HG03521 (cell line): ENCODE results near the gene BBS5.
A peak's percentile ranks its signal among the peaks of the same experiment; 100 is the strongest.
"Not testable (repeated sequence)": the region's sequence is repeated elsewhere in the genome, so short reads cannot be mapped to it uniquely, and the experiment has no call there.

Experiments used
- ATAC-seq: cut with Tn5 transposase; IDR thresholded peaks from one replicate; pipeline ENCODE4 v1.9.1; 2021; ENCODE audit warnings: mild to moderate bottlenecking, moderate library complexity; ENCODE audit not compliant: unreplicated experiment

Gene BBS5

GRCh38 chr2:169479257-169480078 lies at the start of gene BBS5:
Gene BBS5, plus strand, starts transcription at chr2:169479494. Its CDS starts 60 bp downstream, at chr2:169479554.
- peak; percentile 95 for ATAC-seq

- ATAC-seq: not testable (repeated sequence)
Measured at GRCh38 chr2:169431772-169432171, 47.5 kb upstream of the BBS5 start.

- ATAC-seq: not testable (repeated sequence)
Measured at GRCh38 chr2:169434236-169434635, 45.1 kb upstream of the BBS5 start.

- ATAC-seq: no peak
Measured at GRCh38 chr2:169438466-169439072, 40.7 kb upstream of the BBS5 start.

GRCh38 chr2:169439900-169440299 lies 39.4 kb upstream of the BBS5 start:
- no peak for ATAC-seq

- ATAC-seq: no peak
Measured at GRCh38 chr2:169446452-169446851, 32.8 kb upstream of the BBS5 start.

GRCh38 chr2:169448316-169448715 lies 31.0 kb upstream of the BBS5 start:
- no peak for ATAC-seq

GRCh38 chr2:169448865-169449264 lies 30.4 kb upstream of the BBS5 start:
- no peak for ATAC-seq

GRCh38 chr2:169452080-169452479 lies 27.2 kb upstream of the BBS5 start:
- no peak for ATAC-seq

- not testable (repeated sequence) for ATAC-seq
Measured at GRCh38 chr2:169453044-169453443, 26.2 kb upstream of the BBS5 start.

- no peak for ATAC-seq
Measured at GRCh38 chr2:169461143-169461542, 18.2 kb upstream of the BBS5 start.

- no peak for ATAC-seq
Measured at GRCh38 chr2:169462896-169463695, 16.2 kb upstream of the BBS5 start.

- ATAC-seq: no peak
Measured at GRCh38 chr2:169464466-169464865, 14.8 kb upstream of the BBS5 start.

- ATAC-seq: no peak
Measured at GRCh38 chr2:169464882-169465281, 14.4 kb upstream of the BBS5 start.

GRCh38 chr2:169468841-169469240 lies 10.5 kb upstream of the BBS5 start:
- no peak for ATAC-seq

GRCh38 chr2:169469952-169470572 lies 9.2 kb upstream of the BBS5 start:
- ATAC-seq: no peak

GRCh38 chr2:169472249-169472648 lies 7.0 kb upstream of the BBS5 start:
- no peak for ATAC-seq

GRCh38 chr2:169476459-169476858 lies 2.8 kb upstream of the BBS5 start:
- ATAC-seq: no peak

GRCh38 chr2:169478339-169478738 lies 955 bp upstream of the BBS5 start:
- ATAC-seq: no peak

GRCh38 chr2:169478745-169479256 lies 493 bp upstream of the BBS5 start:
- ATAC-seq: no peak

- no peak for ATAC-seq
Measured at GRCh38 chr2:169480079-169480465, 778 bp downstream of the BBS5 start.
